GM12874 (cell line): ENCODE results near the gene ADSL.

Experiments used
- CTCF ChIP-seq: IDR thresholded peaks from 2 replicates; pipeline ENCODE4 v1.5.1; 2011; ENCODE audit warnings: low read depth, mild to moderate bottlenecking, control low read depth, low read length, moderate library complexity; ENCODE audit not compliant: insufficient read depth

ADSL gene

GRCh38 chr22:40330086-40330485, 16.2 kb upstream of the ADSL start:
- no peak for TF ChIP-seq CTCF

GRCh38 chr22:40330615-40331014, 15.7 kb upstream of the ADSL start:
- no peak for TF ChIP-seq CTCF

GRCh38 chr22:40331706-40332105, 14.6 kb upstream of the ADSL start:
- no peak for TF ChIP-seq CTCF

GRCh38 chr22:40332319-40332781, 13.9 kb upstream of the ADSL start:
- TF ChIP-seq CTCF: no peak

- no peak for TF ChIP-seq CTCF
Measured at GRCh38 chr22:40334060-40334459, 12.2 kb upstream of the ADSL start.

DNA sequence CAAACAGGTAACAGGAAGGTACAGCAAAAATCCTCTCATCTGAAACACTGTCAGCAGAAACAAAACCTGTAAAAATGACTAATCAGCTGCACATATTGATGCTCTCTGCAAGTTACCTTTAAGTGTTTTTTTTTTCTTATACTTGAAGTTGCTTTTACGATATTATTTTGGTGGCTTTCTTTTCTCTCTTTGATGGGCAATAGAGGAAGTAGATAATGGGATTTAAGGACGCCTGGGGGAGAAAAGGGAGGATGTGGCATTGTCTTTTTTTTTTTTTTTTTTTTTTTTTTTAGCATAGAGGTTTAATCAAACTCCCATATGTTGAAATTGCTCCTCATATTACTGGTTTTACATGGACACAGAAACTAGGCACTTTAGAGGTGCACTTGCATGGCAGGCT, 11.4 kb upstream of the ADSL start:
- no peak for TF ChIP-seq CTCF

DNA sequence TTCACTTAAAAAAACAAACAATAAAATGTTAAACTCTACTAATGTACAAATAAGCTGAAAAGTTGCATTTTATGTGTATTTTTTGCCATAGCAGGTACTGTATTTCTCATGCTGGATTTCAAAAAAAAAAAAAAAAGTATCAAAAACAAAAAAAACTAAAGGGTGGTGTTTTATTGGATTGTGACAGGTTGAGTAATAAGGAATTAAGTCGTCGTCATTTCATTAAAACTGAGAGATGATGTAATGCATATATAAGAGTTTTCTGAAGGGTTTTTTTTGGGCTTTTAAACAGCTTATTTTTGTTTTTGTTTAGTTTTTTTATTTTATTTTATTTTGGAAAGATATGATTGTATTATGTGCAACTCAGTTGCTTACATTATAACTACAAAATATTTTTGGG, 10.9 kb upstream of the ADSL start:
- no peak for TF ChIP-seq CTCF

- no peak for TF ChIP-seq CTCF
Measured at GRCh38 chr22:40340044-40340443, 6.3 kb upstream of the ADSL start.
